22Rv1 (cell line): ENCODE results near the gene DHX32.

Source experiments
- ZFX ChIP-seq: fragments of 450-650 bp; IDR thresholded peaks from 2 replicates; pipeline ENCODE4 v1.6.1; 2017; ENCODE audit warnings: antibody characterized with exemption, borderline replicate concordance
- TF ChIP-seq, protein P1 (sequence below): fragments of 450-650 bp; IDR thresholded peaks from 2 replicates; pipeline ENCODE4 v1.5.1; 2017; ENCODE audit warnings: mild to moderate bottlenecking

DNA sequence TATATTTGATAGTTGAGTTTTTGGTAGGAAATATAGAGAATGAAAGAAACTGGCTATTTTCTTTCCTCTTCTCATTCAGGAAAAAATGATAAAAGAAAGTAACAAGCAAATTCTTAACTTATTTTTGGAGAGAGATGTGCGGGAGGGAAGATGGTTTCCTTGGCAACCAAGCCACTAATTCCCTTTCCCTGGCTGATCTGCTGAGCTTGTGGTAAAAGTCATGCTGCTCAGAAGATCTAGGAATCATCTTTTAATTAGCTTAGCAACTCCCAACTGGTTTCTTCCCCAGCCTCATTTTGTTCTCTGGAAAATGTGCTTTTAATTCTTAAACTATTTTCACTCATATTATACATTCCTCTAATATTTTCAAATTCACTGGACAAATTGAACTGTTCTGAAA is 69.8 kb downstream of the DHX32 start:
- TF ChIP-seq, protein P1, sequence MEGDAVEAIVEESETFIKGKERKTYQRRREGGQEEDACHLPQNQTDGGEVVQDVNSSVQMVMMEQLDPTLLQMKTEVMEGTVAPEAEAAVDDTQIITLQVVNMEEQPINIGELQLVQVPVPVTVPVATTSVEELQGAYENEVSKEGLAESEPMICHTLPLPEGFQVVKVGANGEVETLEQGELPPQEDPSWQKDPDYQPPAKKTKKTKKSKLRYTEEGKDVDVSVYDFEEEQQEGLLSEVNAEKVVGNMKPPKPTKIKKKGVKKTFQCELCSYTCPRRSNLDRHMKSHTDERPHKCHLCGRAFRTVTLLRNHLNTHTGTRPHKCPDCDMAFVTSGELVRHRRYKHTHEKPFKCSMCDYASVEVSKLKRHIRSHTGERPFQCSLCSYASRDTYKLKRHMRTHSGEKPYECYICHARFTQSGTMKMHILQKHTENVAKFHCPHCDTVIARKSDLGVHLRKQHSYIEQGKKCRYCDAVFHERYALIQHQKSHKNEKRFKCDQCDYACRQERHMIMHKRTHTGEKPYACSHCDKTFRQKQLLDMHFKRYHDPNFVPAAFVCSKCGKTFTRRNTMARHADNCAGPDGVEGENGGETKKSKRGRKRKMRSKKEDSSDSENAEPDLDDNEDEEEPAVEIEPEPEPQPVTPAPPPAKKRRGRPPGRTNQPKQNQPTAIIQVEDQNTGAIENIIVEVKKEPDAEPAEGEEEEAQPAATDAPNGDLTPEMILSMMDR = no peak
- no peak for TF ChIP-seq ZFX
